Mononuclear cell (primary cell): ENCODE results near the gene PDLIM7. TPM values are rescaled to one million over a fixed set of nuclear protein-coding genes. Genes with fewer than 3 reads are reported as not detected.
"Not testable (repeated sequence)": the region's sequence is repeated elsewhere in the genome, so short reads cannot be mapped to it uniquely, and the experiment has no call there.

ENCODE experiments used
- H3K27me3 ChIP-seq: 2 replicates; pipeline ENCODE4 v1.6.0; 2011; ENCODE audit warnings: low read length, control low read depth; ENCODE audit not compliant: insufficient read depth
- H3K4me1 ChIP-seq: 2 replicates; pipeline ENCODE4 v1.5.1; 2011; ENCODE audit warnings: mild to moderate bottlenecking, low read length, control low read depth; ENCODE audit not compliant: insufficient read depth
- H3K4me3 ChIP-seq: 2 replicates; pipeline ENCODE4 v1.5.1; 2011; ENCODE audit warnings: mild to moderate bottlenecking, low read length, moderate library complexity
- H3K9me3 ChIP-seq: 2 replicates; pipeline ENCODE4 v1.5.1; 2011; ENCODE audit warnings: low read depth, mild to moderate bottlenecking, control low read depth, low read length
- total RNA-seq: library from RNA; depleted of rRNA; stranded (reverse); fragments of >200 nt; gene quantifications from one replicate; pipeline ENCODE4 v1.2.3, GENCODE V29; 2012

The PDLIM7 gene
- total RNA-seq, 1 donor = 19.9 TPM

DNA sequence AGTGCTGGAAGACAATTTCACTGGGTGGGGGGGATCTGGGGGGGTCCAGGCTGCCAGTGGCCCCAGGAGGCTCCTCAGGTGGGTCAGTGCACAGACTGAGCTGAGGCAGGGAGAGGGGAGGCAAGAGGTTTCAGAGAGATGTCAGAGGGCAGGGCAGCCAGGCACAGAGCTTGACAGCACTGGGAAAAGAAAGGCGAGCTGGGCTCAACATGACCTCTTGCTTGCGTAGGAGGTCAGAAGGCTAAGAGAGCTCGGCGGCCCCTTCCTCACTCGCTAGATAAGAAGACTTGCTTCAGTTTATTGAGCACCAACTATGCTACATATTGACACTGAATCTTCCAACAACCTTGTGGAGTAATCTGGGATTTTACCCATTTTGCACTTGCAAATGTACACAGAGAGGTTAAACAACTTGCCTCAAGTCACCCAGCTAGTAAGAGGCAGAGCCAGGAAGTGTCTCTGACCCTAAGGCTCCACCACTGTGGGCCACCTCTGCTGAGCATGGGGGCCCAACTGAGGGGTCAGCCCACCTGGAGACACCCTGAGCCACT lies 3.5 kb downstream of the PDLIM7 start:
- H3K9me3 ChIP-seq = no peaks in the 10 kb centered on the region
- H3K4me3 ChIP-seq = no peak overlapping the region
- no peaks in the 10 kb centered on the region for H3K27me3 ChIP-seq
- peaks cover 61% of the 10 kb centered on the region for H3K4me1 ChIP-seq

DNA sequence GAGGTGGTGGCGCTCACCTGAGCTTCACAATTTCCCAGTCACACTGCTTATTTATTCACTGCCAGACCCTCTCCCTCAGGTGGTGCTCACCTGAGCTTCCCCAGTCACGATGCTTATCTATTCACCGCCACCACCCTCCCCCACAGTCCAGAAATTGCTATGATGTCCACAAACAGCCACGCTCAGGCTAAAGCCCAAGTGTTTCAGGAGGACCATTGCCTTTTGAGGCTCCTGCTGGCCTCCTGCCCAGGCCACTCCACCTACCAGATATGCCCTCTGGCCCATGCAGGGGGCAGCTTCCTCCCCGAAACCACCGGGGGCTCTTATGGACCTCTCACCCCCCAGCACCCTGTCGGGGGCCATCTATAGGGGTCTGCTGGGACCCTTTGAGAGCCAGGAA lies 4.6 kb downstream of the PDLIM7 start:
- peaks cover 52% of the 10 kb centered on the region for H3K4me1 ChIP-seq
- no peak overlapping the region for H3K4me3 ChIP-seq
- H3K9me3 ChIP-seq = no peaks in the 10 kb centered on the region
- no peaks in the 10 kb centered on the region for H3K27me3 ChIP-seq

DNA sequence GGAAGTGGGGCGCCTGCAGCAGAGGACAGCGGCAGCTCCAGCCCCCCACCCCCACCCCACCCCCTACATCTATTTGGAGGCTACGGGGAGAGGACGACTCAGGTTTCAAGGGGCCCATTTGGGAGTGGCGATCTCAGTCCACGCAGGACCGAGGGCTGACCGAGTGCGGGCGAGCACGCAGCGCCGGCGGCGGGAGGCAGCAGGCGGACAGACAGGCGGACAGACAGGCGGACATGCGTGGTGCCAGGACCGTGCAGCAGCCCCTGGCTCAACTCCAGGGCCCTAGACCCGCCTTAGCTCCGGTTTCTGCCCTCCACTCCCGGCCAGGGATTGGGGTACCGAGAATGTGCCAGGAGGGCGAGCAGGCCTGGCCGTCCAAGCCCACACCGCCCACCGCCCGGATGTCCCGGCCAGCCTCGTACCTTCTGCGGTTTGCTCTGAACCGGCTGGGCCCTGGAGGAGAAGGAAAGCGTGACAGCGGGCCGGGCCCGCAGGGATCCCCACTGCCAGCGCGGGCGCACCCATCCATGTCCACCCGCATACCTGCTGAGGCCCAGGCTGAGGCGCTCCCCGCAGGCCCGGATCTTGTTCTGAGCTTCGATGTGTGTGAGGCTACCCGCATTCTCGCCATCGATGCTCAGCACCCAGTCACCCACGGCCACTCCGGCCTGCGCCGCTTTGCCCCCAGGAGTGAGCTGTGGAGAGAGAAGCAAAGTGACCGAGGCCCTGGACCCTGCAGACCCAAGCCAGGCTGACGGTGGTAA lies 5.2 kb downstream of the PDLIM7 start:
- Histone ChIP-seq H3K4me3 (no peak overlapping the region), H3K9me3 (no peaks in the 10 kb centered on the region), H3K27me3 (no peaks in the 10 kb centered on the region), H3K4me1 (peaks cover 49% of the 10 kb centered on the region)

DNA sequence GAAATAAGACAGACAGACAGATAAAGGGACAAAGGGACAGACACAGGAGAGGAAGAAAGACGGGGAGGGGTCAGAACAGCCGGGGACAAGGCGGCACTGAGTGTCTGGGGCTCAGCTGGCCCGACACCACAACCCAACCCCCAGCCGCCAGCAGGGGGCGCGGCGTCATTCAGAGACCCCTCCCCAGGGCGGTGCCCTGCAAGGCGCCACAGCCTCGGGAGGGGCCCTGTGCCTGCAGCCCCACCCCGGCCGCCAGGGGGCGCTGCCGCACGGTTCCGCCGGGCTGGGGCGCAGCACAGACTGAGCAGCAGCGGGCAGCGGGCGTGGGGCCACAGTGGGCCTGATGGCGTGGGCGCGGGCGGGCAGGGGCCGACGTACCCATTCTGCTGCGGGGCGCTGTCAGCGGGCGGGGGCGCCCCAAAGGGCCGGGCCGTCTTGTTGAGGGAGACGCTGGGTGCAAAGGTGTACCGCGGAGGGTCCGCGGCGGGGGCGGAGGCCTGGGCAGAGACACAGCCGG lies 5.9 kb downstream of the PDLIM7 start:
- no peaks in the 10 kb centered on the region for H3K9me3 ChIP-seq
- no peak overlapping the region for H3K4me3 ChIP-seq
- H3K4me1 ChIP-seq = peaks cover 47% of the 10 kb centered on the region
- H3K27me3 ChIP-seq = no peaks in the 10 kb centered on the region

DNA sequence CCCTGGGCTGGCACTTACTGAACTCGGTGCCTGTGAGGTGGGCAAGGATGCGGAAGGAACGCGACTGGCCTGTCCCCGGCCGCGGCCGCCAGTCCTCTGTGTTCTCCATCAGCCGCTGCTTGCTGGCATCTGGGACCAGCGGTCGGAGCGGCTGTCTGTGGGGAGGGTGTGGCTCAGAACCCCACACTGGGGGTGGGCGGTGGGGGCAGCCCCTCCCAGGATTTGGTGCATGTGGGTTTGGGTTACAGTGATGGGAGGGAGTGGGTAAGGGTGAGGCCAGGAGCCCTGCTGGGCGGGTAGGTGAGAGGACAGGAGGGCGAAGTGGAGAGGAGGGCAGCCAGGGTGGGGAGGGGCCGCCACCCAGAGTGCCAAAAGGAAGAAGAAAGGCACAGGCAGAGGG lies 6.4 kb downstream of the PDLIM7 start:
- peaks cover 42% of the 10 kb centered on the region for H3K4me1 ChIP-seq

DNA sequence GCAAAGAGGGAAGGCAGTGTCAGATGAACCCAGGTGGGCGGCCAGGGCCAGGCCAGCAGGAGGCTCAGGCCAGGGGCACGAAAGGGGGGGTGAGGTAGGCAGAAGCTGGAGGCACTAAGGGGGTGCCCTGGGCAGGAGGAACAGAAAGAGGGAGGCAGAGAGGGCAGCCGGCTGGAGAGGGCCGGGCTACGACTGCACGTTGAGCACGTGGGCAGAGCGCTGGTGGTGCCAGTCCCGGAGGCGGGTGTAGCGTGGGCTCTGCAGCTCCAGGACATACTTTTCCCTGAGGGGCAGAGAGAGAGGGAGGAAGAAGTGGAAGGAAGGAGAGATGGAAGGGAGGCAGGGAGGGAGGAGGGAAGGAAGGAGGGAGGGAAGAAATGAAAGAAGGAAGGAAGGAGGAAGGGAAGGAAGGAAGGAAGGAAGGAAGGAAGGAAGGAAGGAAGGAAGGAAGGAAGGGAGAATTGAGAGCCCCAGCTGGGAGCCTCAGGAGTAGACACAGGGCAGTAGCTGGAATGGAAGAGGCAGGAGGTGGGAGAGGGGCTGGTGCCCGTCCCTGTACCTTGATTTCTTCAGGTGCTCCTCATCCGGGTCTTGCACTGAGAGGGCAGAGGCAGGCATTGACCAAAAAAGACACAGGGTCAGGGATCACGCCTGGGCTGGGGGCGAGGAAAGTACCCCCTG lies 7.0 kb downstream of the PDLIM7 start:
- no peak overlapping the region for H3K4me3 ChIP-seq
- no peaks in the 10 kb centered on the region for H3K9me3 ChIP-seq
- no peaks in the 10 kb centered on the region for H3K27me3 ChIP-seq
- H3K4me1 ChIP-seq = peaks cover 37% of the 10 kb centered on the region

More for the DNA sequence above, 6.4 kb downstream of the PDLIM7 start:
- no peak overlapping the region for H3K4me3 ChIP-seq
- no peaks in the 10 kb centered on the region for H3K9me3 ChIP-seq
- no peaks in the 10 kb centered on the region for H3K27me3 ChIP-seq

DNA sequence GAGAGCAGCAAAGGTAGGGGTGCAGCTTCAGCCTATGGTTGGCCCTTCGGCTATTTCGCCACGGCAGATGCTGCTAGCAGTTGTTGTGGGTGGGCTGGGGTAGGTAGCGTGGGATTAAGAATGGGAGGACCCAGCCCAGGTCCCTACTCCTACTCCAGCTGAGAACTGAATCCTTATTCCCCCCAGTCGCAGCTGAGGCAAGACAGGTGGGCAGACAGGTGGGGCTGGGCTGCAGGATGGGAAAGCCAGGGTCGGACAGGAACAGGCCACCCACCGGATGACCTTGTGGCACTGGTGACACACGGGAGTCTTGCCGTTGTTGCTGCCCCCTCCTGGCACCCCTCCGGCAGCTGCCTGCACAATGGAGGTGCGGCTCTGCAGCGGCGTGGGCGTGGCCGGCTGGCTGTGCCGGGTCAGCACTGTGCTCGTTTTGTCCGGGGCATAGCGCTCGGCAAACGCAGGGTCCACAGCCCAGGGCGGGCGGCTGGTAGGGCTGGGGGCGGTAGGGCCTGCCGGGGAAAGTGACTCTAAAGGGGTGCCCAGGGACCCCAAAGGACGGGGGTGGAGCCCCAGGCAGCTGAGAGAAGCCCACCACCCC lies 8.2 kb downstream of the PDLIM7 start:
- Histone ChIP-seq H3K4me3 (no peak overlapping the region), H3K27me3 (no peaks in the 10 kb centered on the region), H3K9me3 (no peaks in the 10 kb centered on the region), H3K4me1 (peaks cover 24% of the 10 kb centered on the region)

DNA sequence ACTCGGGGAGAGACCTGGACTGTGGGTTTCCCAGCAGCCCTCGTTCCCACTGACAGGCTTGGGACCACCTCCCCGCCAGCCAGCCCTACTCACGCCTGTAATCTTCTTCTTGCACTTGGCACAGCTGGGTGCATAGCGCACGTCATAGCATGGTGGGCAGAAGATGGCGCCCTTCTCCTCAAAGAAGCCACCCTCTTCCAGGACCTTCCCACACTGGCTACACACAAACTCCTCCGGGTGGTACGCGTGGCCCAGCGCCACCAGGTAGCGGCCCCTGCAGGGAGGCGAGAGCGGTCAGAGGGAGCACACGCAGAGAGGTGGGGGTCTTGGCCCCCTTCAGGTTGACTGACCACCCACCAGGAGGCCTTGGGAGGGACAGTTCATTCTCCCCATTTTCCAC lies 9.4 kb downstream of the PDLIM7 start:
- Histone ChIP-seq H3K27me3 (no peaks in the 10 kb centered on the region), H3K4me1 (peaks cover 12% of the 10 kb centered on the region), H3K4me3 (no peak overlapping the region), H3K9me3 (no peaks in the 10 kb centered on the region)

DNA sequence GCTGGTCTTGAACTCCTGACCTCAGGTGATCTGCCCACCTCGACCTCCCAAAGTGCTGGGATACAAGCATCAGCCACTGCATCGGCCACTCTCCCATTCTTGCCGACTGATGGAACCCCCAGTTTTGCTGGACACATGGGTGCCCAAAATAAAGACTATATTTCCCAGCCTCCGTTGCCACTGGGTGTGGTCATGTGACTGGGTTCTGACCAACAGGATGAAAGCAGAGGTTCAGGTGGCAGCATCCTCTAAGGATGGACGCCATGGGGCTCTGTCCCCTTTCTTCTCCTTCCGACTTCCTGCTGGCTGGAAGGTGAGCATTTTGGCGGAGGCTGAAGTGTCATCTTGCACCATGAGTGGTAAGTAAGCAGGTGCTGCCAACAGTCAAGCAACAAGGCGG lies 10.3 kb downstream of the PDLIM7 start:
- no peaks in the 10 kb centered on the region for H3K27me3 ChIP-seq
- H3K4me3 ChIP-seq = no peak overlapping the region
- no peaks in the 10 kb centered on the region for H3K9me3 ChIP-seq

DNA sequence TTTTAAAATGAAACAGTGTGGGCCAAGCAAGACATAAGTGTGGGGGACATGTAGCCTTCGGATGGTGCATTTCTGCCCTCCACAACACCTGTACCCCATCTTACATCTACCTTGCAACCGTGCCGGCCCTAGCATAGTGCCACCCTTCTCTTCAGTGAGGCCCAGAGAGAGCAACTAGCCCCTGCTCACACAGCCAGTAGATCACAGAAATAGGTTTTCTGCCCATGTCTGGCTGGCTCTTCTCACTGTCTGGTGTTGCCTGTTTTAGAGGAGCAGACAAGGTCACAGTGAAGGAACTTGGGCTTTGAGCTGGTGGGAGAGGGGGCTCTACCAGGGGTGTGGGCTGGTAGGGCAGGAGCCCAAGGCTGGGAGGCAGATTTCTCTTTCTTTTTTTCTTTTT lies 11.1 kb downstream of the PDLIM7 start:
- no peaks in the 10 kb centered on the region for H3K27me3 ChIP-seq
- H3K4me1 ChIP-seq = peaks cover 7% of the 10 kb centered on the region
- H3K9me3 ChIP-seq = no peaks in the 10 kb centered on the region
- no peak overlapping the region for H3K4me3 ChIP-seq

More for the DNA sequence above, 10.3 kb downstream of the PDLIM7 start:
- peaks cover 8% of the 10 kb centered on the region for H3K4me1 ChIP-seq

DNA sequence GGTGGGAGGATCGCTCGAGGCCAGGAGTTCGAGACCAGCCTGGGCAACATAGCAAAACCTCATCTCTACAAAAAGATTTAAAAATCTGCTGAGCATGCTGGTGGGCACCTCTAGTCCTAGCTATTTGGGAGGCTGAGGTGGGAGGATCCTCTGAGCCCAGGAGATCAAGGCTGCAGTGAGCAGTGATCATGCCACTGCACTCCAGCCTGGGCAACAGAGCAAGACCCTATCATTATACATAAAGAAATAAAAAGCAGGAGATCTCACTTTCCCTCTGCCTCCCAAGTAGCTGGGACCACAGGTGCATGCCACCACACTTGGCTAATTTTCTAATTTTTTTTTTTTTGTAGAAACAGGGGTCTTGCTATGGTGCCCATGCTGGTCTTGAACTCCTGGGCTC lies 11.7 kb downstream of the PDLIM7 start:
- not testable (repeated sequence) for H3K9me3 ChIP-seq, H3K4me3 ChIP-seq, H3K4me1 ChIP-seq, H3K27me3 ChIP-seq

DNA sequence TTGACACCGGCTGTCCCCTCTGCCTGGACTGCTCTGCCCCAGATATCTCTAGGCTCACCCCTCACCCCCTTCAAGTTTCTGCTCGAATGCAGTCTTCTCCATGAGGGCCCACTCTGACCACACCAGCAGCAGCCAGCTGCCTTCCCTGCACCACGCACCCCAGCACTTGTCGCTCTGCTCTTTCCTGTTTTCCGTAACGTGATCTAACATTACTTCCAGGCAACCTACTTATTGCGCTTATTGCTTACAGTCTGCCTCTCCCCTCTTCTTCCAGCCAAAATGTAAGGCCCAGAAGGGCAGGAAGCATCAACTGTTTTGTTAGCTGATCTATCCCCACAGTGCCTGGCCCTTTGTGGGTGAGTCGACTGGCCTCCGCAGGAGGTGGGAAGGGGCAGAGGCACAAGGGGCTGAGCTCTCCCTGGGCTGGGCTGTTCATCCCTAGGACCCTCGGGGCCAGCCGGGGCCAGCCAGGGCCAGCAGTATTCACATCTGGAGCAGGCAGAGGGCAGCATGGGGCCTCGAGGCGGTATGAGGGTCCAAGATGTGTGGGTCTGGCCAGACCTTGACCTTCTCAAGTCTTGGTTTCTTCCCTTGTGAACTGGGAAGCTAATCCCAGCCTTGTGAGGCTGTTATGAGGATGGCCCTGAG lies 12.4 kb downstream of the PDLIM7 start:
- Histone ChIP-seq H3K27me3 (no peaks in the 10 kb centered on the region), H3K9me3 (no peaks in the 10 kb centered on the region), H3K4me3 (no peak overlapping the region), H3K4me1 (peaks cover 5% of the 10 kb centered on the region)

DNA sequence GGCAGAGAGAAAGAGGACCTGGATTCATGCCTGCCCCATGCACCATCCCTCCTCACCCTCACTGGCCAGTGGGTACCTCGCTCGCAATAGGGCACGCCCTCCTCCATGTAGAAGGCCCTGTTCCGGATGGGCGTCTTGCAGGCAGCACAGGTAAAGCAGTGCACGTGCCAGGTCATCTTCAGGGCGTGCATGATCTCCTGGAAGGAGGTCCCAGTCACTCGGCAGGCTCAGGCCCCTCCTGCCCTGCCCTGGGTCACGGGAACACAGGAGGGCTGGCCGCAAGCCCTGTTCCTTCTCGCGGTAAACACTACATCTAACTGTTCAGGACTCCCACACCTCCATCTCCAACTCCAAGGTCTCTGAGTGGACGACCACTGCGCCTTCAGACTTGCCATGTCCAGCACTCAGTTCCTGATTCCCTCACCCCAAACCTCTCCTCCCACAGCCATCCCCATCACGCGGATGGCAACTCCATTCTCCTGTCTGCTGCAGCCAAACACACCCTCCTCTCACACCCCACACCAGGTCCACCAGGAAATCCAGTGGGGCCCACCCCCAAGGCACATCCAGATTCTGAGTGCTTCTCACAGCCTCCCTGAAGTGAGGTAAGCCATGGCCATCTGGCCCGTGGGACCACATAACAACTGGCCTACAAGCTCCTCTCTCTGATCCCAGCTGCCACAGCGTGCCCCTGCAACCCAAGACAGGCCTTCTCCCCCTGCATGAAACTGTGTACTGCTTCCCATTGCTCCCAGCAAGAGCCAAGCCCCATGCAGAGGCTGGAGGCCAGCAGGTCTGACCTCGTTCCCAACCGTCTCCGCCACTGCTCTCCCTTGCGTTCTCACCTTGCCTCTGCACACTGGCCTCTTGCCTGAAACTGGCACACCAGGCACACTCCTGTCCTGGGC lies 13.2 kb downstream of the PDLIM7 start:
- H3K4me1 ChIP-seq = peaks cover 13% of the 10 kb centered on the region
- no peaks in the 10 kb centered on the region for H3K27me3 ChIP-seq
- no peak overlapping the region for H3K4me3 ChIP-seq
- H3K9me3 ChIP-seq = no peaks in the 10 kb centered on the region

DNA sequence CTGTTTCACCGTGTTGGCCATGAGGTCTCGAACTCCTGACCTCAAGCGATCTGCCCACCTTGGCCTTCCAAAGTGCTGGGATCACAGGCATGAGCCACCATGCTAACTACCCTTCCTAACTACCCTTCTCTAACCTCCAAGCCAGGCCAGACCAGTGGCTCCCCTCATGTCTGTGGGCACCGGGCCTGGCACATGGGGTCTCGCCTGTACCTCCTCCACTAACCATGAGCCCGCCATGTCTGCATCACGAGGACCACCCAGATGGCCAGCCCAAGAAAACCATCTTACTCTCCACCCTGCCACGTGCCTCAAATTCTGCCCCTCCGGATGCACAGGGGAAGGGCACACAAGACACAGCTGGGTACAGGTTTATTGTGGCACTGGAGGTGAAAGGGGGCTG lies 14.4 kb downstream of the PDLIM7 start:
- no peaks in the 10 kb centered on the region for H3K27me3 ChIP-seq
- H3K4me3 ChIP-seq = no peak overlapping the region
- no peaks in the 10 kb centered on the region for H3K9me3 ChIP-seq
- H3K4me1 ChIP-seq = peaks cover 25% of the 10 kb centered on the region
